ENCODE measurements around the gene RLIM.

The RLIM gene

DNA sequence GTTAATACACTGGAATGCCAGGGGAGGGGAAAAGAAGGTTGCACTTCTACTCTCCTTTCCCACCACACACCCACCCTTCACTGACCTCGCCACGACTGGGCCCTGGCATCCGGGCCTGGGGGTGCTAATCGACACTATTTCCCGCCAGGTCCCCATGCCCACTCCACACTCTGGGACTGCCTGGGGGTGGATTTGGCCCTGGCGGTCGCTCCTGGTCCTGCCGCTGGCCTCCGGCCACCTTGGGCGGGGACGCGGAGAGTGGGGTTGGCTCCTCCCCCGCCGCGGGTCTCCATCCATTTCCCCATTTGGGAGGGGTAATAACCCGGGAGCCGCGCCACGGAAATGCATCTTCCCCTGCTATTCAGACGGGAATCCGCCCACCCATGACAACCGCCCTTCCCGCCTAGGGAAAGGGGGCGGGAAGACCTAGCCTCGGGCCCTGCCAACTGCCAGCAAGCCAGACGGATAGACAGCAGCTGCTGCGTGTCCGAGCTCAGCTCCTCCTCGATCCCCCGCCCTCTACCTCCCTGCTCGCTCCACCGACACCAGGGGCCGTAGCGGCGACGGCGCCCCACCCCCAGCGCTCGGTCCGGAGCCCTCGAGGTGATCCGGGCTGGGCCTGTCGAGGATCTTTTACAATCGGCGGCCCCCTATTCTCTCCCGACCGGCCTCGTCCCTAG is 78.1 kb downstream of the RLIM start:
- peak; percentile 72 for DNase-seq (ENCODE audit: low spot score)

DNA sequence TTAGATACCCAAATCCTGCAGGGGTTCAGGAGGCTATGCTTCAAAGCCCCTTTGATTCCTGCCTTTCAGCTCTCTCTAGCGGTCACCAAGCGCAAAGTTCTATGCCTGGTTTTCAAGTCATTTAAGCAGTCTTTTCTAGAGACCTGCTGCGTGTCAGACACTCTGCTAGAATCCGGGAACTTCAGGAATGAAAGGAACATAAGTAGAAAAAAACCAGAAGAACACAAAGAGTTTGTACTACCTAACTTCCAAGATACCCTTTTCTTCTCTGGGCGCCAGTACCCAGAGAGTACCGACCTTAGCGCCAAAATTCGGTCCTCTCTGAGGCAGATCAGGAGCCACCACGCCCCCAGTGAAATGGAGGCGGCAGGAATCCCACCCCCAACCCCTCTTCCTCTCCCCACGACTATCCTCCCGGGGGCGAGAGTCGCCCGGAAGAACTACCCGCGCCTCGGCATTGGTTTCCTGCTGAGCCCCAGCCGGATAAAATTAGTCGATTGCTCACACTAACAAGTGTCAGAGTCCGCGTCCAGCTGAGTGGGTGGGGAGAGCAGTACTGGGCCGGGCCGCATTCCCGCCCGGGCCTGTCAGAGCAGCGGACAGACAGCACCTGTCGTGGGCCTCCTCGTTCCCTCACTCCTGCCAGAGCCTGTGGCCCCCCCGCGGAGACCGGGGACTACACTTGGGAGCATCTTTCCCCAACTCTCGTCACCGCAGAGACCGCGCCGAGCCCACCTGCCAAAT is 78.8 kb downstream of the RLIM start:
- DNase-seq (ENCODE audit: low spot score) = peak; percentile 48
